Endothelial cell of umbilical vein (primary cell): Measurements from ENCODE around the gene SEC31A.

Experiments
- FOS ChIP-seq: IDR thresholded peaks from 2 replicates; pipeline ENCODE4 v1.6.1; 2011; ENCODE audit warnings: mild to moderate bottlenecking, low read length, moderate library complexity, borderline replicate concordance; ENCODE audit not compliant: insufficient read depth
- POLR2A ChIP-seq: IDR thresholded peaks from 2 replicates; pipeline ENCODE4 v1.6.1; 2012; ENCODE audit warnings: low read depth, mild to moderate bottlenecking, control low read depth, low read length
- TF ChIP-seq, protein P1 (sequence below), 2 donors: IDR thresholded peaks; 1 replicate in 1 of 2; 2 replicates in 1 of 2; pipeline ENCODE4 v1.5.1; 2011; ENCODE audit warnings: low read length in 2 of 2, mild to moderate bottlenecking in 2 of 2, moderate library complexity in 2 of 2, control low read depth in 1 of 2, inconsistent platforms in 1 of 2, low read depth in 1 of 2; ENCODE audit not compliant: insufficient read depth in 1 of 2; ENCODE audit errors: extremely low read depth in 1 of 2

DNA sequence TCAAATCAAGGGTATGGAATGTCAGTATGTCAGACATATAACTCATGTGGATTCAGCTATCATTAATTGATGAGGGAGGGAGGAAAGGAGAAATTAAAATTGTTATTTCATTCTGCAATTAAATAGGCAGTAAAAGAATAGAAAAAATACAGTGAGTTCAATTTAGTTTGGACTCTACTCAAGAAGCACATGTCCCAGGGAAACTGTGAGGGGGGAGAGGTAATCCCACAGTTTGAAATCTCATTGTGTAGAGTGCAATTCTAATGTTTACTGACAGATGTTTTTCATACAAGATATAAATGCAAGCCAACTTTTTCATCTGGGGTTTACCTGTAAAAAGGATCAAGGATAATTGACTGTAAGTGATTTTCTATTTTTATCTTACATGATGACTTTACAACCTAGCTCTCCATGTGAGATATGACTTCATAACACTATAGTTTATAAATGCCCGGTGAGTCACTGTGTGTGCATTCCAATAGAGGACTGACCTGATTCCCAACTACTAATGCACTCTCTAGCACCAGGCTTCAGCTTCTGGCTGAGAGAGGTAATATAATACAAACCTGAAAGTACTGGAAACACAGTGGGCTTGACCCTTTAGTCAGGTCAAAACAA lies 57.1 kb downstream of the SEC31A start:
- TF ChIP-seq, protein P1, sequence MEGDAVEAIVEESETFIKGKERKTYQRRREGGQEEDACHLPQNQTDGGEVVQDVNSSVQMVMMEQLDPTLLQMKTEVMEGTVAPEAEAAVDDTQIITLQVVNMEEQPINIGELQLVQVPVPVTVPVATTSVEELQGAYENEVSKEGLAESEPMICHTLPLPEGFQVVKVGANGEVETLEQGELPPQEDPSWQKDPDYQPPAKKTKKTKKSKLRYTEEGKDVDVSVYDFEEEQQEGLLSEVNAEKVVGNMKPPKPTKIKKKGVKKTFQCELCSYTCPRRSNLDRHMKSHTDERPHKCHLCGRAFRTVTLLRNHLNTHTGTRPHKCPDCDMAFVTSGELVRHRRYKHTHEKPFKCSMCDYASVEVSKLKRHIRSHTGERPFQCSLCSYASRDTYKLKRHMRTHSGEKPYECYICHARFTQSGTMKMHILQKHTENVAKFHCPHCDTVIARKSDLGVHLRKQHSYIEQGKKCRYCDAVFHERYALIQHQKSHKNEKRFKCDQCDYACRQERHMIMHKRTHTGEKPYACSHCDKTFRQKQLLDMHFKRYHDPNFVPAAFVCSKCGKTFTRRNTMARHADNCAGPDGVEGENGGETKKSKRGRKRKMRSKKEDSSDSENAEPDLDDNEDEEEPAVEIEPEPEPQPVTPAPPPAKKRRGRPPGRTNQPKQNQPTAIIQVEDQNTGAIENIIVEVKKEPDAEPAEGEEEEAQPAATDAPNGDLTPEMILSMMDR (IDR thresholded peaks at IDR 0.05; ENCODE audit: extremely low read depth in 1 of 2, insufficient read depth in 1 of 2, low read depth in 1 of 2, low read length in 2 of 2) = no peak
- TF ChIP-seq FOS = peak; percentile 57
- no peak for TF ChIP-seq POLR2A
